Inferior parietal cortex (tissue), 1 donor: Measurements from ENCODE around the gene CPNE4.
A peak's percentile ranks its signal among the peaks of the same experiment; 100 is the strongest.
"Not testable (repeated sequence)": the region's sequence is repeated elsewhere in the genome, so short reads cannot be mapped to it uniquely, and the experiment has no call there.

Experiments
- DNase-seq: peaks from one replicate; pipeline ENCODE4 v3.0.0-alpha.2; 2016; ENCODE audit errors: extremely low spot score

The CPNE4 gene

DNA sequence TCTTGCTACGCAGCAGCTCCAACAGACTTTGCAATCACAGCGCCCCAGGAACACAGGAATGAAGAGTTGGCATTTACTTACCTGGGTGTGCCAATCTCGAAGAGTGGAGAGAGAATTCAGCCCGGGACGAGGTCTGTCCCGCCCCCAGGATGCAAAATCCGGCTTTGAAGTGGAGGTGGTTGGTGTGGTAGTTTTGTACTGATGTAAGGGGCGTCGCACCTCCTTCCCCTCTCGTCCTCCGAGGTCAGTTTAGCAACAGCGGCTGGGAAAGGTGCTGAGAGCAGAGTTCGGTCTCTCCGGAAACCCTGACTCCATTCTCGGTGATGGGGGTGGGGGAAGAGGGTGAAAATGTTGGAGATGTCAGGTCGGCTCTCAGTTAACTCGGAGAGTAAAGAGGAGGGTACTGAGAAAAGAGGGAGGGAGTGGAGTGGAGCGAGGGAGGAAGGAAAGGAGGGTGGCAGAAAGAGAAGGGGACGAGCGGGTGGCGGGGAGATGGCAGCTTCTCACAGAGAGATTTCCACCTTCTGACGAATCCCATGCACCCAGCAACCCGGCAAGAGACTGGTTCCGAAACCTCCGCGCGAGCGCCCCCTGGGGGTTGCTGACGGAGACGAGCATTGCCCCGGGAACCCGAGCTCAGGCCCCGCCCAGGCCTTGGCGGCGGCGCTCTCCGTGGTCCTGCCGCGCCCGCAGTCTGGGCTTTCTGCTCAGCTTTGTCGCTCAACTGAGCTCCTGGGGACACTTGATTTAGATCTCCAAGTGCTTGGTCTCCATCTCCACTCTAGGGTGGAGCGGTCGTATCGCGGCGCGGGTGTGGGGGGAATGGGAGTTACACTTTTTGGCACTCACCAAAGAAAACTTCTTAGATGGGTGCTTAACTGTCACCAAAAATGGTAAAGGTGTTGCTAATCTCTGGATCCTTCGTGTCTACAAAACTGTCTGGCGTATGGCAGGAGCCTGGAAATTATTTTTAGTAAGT, at the start of gene CPNE4:
CPNE4 (minus strand) TSS at position 529 of the 979 bp plus-strand sequence.
- DNase-seq = peak; percentile 81

DNA sequence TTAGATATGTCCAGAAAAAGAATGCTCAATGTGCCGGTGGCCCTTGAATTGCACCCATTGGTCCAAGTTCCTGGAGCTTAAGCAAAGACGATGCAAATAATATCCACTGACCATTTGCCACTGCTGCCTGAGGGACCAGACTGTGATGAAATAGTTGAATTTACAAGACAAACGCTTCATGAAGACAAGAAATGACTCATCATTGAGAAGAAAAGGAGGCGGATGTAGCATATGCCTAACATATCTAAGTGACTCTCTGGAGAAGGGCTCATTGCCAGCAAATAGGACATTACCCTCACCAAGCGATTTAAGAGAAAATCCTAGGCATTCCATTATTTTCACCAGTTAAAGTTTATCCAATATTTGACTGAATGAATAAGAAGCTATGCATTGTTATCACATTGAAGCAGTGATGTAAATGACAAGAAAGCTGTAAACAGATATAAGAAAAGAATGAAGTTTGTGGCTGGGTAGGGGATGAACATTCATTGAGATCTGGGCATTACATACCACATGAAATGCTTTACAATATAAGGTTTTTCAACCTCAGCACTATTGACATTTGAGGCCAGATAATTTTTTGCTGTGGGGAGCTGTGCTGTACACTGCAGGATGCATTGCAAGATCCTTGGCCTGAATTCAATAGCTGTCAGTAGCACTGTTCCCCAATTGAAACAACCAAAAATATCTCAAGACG, 48.9 kb upstream of the CPNE4 start:
- DNase-seq = peak; percentile 54

DNA sequence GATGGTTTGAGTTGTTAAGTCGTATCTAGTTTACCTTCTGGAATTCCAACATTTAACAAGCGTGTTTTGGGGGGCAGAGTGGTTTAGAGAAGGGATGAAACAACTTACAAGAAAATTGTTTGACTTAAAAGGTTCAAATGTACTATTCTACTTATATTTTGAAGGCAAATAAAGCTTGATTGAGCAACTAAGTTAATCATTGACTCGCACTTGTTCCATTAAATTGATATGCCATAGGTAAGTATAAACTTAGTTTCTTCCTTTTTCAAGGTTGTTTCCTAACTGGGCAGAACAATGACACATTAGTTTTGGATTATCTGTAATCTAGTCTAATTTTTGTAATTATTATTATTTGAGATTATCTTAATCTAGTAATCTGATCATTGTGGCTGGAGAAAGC, 48.3 kb upstream of the CPNE4 start:
- DNase-seq = no peak

DNA sequence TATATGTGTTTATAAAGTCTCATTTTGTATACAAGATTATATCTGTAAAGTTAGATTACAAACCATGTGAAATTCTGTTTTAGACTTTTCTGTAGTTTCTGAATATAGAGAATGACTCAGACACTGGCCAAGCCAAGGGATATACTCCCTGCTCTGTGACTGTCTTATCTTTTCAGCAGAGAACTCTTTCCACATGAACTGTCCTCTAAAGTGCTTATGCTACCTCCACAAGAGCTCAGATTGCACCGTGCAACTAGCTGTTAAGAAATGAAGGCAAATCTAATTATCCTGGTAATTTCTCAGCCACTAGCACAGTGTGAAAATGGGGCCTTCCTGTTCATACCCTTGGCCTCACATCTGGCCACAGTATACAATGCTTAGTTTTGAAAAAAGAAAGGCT, 44.3 kb upstream of the CPNE4 start:
- no peak for DNase-seq

DNA sequence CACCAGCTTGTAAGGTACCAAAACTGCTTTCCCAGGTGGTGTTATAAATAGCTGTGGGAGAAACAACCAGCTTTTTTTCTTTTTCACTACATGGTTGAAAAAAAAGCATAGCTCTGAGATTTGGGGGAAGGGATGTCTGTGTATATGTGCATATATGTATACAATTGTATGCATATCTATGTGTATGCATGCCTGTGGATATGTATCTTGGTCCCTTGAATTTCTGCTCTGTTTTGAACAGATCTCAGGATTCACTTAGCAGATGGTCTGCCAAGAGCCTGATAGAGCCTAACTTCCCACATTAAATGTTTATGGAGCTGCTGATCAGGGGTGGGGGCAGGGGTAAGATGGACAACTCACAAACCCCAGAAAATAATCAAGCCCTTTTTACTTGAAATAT, 39.0 kb upstream of the CPNE4 start:
- DNase-seq = no peak

DNA sequence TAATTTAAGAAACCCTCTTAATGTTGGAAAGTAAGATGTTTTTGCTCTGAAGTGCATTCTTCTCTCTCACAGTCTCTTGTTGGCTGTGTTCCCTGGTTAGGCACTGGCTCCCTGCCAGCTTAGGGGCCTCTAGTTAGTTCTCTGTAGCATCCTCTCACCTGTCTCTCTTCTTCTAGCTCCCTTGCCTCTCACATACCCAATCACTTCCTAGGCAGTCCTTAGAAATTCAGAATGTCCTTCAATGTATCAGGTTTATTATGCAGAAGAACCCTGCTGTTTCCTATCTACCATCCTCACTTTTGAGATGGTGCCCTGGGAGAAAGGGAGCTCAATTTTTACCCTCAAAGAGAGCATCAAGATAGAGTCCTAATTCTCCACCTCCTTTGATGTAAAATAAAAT, 36.2 kb upstream of the CPNE4 start:
- no peak for DNase-seq

DNA sequence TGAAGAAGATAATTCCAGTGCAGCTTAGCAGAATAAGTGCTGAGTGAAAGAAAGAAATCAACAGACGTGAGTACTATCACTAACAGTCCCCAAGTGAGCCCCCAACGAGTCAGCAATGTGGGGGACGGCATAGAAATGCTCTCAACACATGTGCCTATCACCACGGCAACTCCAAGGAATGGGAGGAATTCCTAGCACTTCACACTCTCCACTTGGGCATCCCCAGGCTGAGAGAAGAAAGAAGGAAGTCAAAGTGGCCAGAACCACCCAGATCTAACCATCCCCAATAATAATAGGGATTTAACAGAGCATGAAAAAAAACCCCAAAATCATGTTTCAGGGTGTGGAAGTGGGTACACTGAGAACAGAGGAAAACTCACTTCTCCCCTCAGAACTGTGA, 29.3 kb upstream of the CPNE4 start:
- DNase-seq = no peak

DNA sequence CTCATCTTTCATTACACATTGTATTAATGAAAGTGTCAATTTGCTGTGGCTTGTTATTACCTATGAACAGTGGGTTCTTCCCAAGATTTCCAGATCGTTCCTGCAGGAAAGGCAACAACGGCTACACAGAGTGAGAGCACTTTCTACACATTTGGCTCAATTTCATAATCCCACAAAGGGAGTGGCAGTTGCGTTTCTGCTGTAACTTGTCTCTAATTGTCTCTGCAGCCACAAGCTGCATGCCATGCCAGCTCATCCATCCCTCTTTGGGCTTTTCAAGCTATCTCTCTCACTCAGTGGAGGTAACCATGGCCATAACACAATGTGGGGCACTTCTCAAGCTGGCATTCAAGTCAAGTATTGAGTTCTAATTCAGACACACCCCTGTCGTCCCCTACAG, 27.7 kb upstream of the CPNE4 start:
- DNase-seq = no peak

DNA sequence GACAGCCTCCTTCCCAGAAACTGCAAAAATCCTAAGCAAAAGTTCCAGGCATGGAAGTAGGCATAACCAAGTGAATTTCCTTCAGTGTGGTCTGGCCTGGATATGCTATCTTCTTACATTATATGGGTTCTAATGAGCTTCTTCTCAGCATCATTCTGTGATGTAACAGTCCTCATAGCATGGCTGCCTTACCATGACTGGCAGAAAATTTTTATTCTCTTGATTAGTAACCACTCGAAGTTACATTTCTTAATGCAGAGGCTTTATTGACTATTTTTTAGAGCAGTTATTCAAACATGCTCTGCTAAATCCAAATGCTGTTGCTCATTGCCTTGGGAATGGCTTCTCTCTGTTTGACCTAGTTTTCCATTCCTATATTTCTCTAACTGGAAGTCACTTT, 21.1 kb upstream of the CPNE4 start:
- DNase-seq = no peak

DNA sequence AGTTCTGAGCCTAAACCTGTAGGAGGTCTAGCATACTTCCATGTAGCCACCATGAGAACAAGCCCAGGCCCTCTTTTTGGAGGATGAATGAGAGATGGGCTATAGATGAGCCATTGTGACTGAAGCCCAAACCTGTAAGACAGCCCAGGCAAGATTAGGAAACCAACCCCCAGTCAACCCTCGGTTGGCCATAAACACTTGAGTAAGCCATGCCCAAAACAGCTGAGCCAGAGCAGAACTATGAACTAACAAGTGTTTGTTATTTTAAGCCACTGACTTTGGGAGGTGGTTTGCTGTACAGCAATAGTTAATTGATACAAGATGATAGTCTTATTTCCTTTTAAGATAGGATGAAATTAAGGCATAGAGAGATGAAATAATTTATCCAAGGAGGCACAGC, 12.4 kb upstream of the CPNE4 start:
- DNase-seq = no peak

DNA sequence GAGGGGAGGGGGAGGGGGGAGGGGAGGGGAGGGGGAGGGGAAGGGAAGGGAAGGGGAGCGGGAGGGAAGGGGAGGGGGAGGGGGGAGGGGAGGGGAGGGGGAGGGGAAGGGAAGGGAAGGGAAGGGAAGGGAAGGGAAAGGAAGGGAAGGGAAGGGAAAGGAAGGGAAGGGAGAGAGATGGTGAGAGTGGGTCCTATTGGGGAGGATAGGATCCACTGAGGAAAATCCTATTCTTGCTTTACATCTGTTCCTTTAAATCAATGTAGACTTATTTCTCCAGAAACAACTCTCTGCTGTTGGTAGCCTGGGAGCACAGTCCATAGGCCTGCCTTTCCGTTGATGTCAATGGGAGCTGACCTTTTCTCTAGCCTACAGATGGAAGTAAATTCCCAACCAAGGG, 10.1 kb upstream of the CPNE4 start:
- not testable (repeated sequence) for DNase-seq

DNA sequence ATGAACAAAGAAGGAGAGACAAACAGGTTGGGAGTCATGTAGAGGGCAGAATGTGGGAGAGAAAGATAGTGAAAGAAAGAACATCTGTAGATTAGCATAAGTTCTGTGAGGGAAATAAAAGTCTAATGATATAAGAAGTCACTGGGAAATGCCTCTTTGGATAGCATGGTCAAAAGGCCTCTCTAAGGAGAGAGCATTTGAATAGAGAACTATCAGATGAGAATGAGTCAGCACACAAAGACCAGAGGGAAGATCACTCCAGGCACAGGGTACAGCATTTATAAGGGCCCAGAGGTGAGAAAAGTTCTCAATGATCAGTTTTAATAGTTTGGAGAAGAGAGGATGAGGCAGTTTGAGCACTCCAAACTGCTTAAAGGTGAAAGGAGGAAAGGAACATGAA, 7.9 kb upstream of the CPNE4 start:
- no peak for DNase-seq

DNA sequence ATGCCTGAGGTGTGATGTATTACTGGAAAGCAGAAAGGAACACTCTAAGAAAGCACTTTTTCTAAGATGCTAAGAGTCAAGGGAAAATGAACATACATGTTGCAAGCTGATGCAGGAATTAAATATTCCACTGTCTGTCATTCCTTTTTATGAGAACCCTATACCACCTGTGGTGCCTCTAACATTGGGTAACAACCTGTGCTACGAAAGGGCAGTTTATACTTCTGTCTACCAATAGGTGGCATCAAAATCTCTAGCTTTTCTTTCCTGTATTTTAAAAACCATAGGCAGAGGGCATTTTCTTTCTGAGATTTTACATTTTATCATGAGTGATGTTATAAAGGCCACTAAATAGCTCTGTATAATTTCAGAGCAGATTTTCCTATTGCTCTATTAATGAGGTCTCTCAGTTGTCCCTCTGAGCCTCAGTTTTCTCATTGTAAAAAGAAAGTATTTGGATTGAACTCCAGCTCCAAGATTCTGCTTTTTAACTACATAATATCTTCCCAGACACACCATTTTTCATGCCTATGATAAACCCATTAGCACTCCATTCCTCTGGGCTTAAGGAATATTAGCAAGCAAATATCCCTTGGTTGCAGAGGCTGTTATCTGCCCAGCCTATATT, 3.5 kb upstream of the CPNE4 start:
- peak; percentile 53 for DNase-seq

DNA sequence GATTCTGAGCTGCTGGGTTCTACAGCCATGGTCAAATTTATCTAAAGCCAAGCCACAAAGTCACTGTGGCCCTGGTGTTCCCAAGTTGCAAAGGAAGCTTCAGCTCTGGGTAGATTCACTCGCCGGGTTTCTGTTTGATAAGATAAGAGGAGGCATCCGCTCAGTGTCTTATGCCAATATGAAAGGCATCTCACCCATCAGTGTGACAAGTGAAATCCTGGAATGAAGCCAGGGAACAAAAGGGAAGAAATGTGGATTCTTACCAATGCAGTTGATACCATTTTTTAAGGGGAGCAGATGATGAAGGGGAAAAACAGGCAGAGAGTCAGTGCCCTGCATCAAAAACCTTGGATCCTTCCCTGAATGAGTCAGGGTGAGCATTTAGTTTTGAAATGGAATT, 2.8 kb upstream of the CPNE4 start:
- no peak for DNase-seq

DNA sequence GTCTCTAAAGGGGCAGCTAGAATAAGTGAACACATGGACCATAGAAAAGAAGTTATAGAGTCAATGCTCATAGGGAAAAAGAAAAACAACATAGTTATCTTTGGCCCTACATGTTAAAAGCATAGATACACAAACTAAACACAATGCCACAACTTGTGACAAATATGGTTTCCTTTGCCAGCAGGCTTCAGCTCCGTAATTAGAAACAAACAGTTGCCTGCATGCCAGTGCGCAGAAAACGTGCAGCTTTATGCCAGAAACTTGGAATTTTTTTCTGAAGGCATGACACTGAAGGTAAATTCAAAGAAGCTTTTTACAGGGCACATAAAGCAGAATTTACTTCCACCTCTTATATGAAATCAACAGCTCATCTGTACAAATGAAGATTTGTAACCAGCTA, 2.2 kb upstream of the CPNE4 start:
- DNase-seq = no peak

DNA sequence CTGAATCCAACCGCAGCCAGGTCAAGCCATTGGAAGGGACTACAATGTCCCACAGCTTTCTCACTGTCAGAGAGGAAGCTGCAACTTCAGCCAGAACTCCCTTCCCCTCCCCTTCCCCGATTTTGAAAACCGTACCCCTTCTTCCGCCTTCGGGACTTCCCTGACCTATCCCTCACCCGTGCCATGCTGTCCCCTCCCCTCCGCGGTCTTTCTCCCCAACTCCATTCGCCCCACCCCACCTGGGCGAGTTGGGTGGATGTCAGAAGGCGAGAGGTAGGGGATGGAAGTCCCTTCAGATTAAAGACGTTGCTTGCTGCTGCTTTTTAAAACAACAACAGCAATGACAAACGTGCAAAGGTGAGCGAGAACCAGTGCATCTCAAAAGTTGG, 723 bp downstream of the CPNE4 start:
- DNase-seq = no peak

DNA sequence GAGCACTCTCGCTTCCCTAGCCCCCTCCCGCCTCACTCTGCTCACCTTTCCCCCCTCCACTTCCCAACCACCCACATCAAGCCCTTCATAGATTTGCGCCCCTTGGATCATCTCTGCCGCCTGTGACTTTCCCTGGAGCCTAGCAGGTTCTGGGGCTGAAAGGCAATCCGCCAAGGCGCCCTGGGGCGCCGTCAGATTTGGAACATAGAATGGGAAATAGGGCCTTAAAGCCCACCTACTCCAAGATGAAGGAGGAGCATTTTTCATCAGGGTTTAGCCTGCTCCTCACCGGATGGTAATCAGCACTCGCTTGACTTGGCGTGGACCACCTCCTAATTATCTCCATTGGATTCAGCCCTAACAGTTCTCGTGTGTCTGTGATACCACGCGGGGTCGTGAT, 1.3 kb downstream of the CPNE4 start:
- DNase-seq = no peak

DNA sequence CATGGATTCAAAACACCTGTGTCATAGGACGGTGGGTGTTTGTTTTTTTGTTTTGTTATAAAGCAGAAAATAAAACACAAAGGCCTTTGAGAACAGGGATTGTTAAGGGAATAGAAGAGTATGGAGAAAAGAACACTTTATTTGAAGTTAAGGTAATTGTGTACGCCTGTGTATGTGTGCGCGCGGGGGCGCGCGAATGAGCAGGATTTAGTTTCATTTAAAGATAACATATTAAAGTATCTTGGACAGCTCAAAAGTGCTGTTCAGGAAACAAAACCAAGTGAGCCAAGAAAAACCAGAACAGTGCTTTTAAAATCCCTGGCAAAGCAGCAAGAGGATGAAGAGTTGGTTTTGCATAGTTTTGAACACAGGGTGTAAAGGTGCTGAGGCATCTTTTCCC, 1.9 kb downstream of the CPNE4 start:
- no peak for DNase-seq

DNA sequence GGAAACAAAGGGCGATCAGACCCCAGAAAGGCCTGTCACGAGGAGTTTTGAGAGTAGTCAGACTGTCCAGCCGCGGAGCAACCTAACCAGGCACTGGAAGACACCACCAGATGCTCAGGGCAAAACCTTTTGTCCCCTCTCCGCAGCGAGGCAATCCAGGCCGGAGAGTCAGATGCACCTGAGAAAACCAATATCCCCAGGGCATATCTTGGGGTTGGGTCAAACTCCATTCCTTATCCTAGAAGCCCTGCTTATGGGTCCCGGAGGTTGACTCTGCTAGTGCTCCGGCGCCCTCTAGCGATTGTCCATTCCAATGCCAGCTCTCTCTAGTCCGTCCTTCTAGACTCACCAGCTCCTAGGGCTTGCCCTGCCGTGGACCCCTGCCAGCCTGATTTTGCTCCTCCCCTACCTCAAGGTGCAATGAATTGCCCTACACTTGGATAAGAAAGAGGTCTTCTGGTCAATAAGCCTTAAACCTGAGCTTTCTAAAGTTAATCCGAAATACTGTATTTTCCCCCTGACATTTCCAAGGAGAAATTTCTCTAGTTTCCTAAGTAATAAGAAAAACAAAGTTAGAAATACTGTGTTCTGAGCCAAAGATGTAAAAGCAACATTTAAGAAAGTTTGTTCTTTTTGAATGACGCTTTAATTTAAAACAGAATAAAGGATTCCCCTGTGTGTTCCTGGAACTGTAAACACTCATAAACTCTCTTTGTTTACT, 5.5 kb downstream of the CPNE4 start:
- DNase-seq = peak; percentile 86

DNA sequence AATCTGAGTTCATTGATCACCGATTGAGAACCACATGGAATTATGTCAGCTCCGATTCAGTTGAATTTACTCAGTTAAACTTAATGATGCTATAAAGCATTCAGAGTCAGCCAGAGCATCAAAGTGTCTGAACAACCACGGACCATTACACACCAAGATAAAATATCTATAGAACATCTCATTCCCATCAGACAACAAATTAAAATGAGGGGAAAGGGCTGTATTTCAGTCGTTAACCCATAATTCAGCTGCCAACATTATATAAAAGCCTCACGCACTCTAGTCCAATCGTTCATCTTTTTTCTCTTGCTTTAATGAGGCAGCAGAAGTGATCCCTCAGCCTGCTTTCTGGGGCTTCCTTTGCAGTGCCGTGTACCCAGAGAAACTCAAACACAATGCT, 11.9 kb downstream of the CPNE4 start:
- no peak for DNase-seq

DNA sequence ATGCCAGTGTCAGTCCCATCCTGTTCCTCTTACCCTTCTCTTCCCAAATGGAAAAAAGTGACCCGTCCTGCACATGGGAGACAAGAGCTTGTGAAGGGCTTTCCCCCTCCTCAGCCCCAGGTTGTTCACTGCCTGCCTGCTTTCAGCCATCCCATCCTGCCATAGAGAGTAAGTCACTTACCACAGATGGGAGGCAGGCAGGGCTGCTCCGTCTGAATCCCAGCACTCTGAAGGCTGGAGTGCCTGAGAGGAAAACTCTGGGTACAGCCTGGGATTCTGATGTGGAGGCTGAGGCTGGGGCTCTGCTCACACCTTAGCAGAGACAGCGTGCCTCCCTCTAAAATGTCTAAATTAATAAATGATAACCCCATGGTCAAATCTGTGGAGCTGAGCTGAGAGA, 14.8 kb downstream of the CPNE4 start:
- no peak for DNase-seq

DNA sequence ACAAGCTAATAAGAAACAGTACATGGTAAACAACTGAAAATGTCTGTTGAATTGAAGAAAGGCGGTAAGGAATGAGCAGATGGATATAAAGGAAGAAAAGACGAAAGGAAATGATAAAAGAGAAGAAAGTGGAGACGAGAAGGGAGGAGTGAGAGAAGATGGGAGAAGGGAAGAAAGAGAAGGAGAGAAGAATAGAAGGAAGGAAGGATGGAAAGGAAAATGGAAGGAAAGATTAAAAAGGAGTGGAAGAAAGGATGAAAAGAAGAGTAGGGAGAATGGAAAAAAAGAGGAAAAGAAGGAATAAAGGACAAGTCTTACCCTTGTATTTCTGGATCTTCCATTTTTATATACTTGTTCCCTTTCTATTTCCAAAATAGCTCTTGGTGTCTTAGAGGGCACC, 17.7 kb downstream of the CPNE4 start:
- no peak for DNase-seq
